Upper lobe of left lung (tissue), 4 donors: ENCODE measurements around the gene STN1.

Experiments used
- EP300 ChIP-seq, 4 donors: sonication (generic); formaldehyde crosslinking; IDR thresholded peaks; one replicate each; pipeline ENCODE4 v1.5.1; 2017; ENCODE audit warnings: antibody characterized with exemption in 4 of 4, control low read depth in 2 of 4
- POLR2A ChIP-seq, 4 donors: fragments of 450-650 bp; IDR thresholded peaks; one replicate each; pipeline ENCODE4 v1.5.1; 2016 to 2017; ENCODE audit warnings: antibody characterized with exemption in 4 of 4, mild to moderate bottlenecking in 2 of 4
- POLR2AphosphoS5 ChIP-seq, 2 donors: sonication (generic); formaldehyde crosslinking; IDR thresholded peaks; one replicate each; pipeline ENCODE4 v1.5.1; 2017; ENCODE audit warnings: antibody characterized with exemption in 2 of 2
- TF ChIP-seq, protein P1 (sequence below), 6 experiments: fragments of 450-650 bp in 4 of 6; fragments of 200-600 bp in 2 of 6; sonication (generic) in 2 of 6; IDR thresholded peaks; one replicate each; pipeline ENCODE4 v1.5.1; 2016 to 2019; ENCODE audit warnings: antibody characterized with exemption in 6 of 6

DNA sequence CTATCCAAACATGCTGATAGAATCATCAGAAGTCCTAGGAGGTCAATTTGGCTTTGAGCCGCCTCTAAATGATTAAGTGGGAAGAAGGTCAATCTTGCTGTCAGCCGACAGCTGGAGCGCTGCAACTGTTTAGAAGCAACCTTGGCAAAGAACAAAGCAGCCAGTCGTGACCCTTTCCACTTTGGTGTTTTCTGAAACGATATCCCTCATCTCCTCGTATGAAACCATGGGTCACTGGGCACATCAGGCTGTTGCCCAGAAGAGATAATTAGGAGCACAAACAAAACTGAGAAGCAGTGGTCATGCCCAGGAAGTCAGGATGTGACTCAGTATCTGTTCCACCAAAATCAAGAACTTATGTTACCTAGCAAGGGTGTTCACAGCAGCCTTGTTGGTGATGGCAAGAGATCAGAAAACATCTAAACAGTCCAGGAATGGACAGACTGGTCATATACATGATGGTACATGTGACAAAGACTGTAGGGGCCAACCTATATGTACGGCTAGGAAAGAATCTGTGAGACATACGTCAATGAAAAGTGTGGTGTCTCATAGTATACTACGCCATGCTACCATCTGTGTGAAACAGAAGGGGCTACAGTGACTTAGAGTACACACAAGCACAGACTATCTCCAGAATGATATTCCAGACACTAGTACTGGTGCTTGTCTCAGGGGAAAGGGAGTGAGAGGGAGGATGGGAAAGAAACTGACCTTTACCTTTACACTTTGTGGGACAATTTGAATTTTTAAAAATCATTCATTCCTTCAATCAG is 22.4 kb downstream of the STN1 start:
- TF ChIP-seq POLR2A (IDR thresholded peaks at IDR 0.05) (no peak), POLR2AphosphoS5 (IDR thresholded peaks at IDR 0.05) (peak; percentile 32 to 78), EP300 (IDR thresholded peaks at IDR 0.05) (peak in 3 of 4 donors; percentile 14 to 57 (median 53))
- TF ChIP-seq, protein P1, sequence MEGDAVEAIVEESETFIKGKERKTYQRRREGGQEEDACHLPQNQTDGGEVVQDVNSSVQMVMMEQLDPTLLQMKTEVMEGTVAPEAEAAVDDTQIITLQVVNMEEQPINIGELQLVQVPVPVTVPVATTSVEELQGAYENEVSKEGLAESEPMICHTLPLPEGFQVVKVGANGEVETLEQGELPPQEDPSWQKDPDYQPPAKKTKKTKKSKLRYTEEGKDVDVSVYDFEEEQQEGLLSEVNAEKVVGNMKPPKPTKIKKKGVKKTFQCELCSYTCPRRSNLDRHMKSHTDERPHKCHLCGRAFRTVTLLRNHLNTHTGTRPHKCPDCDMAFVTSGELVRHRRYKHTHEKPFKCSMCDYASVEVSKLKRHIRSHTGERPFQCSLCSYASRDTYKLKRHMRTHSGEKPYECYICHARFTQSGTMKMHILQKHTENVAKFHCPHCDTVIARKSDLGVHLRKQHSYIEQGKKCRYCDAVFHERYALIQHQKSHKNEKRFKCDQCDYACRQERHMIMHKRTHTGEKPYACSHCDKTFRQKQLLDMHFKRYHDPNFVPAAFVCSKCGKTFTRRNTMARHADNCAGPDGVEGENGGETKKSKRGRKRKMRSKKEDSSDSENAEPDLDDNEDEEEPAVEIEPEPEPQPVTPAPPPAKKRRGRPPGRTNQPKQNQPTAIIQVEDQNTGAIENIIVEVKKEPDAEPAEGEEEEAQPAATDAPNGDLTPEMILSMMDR (IDR thresholded peaks at IDR 0.05): no peak
